Measurements from ENCODE around the gene AHCYL2.
"Not testable (repeated sequence)": the region's sequence is repeated elsewhere in the genome, so short reads cannot be mapped to it uniquely, and the experiment has no call there.

The AHCYL2 gene

DNA sequence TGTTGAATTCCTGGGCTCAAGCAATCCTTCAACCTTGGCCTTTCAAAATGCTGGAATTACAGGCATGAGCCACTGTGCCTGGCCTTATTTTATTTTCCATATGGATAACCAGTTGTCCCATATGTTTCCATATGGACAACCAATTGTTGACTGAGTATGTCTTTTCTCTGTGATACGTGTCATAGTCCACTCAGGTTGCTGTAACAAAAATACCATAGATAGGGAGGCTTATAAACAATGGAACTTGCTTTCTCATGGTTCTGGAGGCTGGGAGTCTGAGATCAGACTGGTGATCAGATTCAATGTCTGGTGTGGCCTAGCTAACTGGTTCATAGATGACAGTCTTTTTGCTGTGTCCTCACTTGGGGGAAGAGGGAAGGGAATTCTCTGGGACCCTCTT, 19.4 kb downstream of the AHCYL2 start:
- DNase-seq (ENCODE audit: low read depth): no peak

DNA sequence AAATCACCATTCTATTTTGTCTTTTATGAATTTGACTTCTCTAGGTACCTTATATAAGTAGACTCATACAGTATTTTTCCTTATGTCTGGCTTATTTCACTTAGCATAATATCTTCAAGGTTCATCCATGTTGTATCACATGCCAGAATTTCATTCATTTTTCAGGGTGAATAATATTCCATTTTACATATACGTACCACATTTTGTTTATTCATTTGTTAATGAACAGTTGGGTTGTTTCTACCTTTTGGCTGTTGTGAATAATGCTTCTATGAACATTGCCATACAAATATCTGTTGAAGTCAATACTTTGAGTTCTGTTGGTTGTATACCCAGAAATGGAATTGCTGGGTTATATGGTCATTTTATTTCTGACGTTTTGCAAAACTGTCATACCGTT, 20.7 kb downstream of the AHCYL2 start:
- DNase-seq (ENCODE audit: low read depth): no peak

DNA sequence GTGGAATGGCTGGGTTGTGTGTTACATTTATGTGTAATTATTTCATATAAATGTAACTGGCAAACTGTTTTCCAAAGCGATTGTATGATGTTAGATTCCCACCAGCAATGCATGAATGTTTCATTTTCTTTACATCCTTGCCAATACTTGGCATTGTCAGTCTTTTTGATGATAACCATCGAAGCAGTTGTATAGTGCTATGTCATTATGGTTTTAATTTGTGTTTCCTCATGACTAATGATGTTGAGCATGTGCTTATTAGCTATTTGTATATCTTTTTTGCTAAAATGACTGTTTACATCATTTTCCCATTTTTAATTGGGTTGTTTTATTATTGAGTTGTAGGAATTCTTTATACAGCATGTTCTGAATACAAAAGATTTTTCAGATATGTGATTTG, 22.3 kb downstream of the AHCYL2 start:
- DNase-seq (ENCODE audit: low read depth): no peak

DNA sequence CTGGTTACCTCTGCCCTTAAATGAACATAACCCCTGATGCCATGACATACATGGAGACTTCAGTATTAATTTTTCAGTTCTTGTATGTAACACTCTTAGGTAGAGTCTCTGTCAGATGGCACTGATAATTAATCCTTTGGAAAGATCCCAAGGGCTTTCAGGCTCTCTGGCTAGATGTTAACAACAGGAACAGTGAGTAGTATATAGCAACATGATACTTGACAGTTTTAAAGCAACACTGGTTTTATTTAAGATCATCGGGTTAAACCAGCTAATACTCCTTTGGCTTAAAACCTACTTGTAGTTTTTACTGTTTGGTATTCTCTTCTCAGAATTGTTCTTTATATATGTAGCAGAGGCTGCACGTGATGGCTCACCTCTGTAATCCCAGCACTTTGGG, 27.3 kb downstream of the AHCYL2 start:
- no peak for DNase-seq (ENCODE audit: low read depth)

DNA sequence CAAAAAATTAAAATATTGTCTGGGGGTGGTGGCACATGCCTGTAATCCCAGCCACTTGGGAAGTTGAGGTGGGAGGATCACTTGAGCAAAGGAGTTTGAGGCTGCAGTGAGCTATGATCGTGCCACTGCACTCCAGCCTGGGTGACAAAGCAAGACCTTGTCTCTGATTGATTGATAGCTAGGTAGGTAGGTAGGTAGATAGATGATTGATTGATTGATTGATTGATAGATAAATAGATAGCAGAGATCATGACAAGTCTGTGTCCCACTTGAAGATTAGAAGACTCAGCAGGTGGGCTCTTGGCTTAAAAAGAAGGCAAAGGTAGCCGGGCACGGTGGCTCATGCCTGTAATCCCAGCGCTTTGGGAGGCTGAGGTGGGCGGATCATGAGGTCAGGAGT, 27.8 kb downstream of the AHCYL2 start:
- not testable (repeated sequence) for DNase-seq (ENCODE audit: low read depth)

DNA sequence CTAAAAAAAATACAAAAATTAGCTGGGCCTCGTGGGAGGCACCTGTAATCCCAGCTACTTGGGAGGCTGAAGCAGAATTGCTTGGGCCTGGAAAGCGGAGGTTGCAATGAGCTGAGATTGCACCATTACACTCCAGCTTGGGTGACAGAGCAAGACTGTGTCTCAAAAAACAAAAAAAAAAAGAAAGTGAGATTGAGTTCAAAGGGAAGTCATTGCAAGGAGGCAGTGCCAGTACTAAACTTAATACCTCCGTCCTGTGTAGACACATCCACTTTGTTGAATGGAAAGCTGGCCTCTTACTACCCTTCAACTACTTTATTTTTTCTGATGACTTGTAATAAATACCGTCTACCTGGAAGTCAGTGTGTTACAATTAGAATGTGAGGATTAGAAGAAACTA, 31.0 kb downstream of the AHCYL2 start:
- DNase-seq (ENCODE audit: low read depth): no peak

DNA sequence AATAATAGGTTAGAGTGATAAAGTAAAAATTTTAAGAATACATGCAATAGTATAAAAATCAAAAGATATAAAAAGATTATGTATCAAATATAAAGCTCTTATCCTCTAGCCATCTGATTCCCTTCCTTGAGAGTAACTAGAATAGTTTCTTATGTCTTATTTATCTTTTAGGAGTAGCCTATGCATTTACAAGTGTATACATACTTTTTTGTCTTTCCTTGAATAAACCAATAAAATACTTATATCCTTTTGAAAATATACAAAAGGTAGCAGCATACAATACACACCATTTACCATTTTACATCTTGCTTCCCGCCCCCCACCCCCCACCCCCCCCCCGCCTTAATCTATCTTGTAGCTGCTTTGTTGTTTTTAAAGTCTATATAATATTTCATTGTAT, 31.4 kb downstream of the AHCYL2 start:
- no peak for DNase-seq (ENCODE audit: low read depth)

DNA sequence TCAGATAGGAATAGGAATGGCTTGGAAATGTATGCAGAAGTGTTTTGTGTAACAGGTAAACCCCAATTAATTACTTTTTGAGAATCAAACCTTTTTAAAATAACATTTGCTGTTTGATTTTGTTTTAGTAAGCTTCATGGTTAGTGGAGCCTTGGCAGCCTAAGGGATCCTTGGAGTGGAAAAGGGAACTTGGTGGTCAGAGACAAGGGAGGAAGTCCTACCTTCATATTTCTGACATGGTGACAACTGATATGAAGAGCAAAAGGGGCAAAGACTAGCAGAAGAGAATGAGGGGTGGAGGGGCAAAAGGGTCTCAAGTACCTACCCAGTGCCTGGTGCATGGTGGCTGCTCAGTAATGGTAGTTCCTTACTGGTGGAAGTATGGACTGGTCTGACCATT, 32.3 kb downstream of the AHCYL2 start:
- no peak for DNase-seq (ENCODE audit: low read depth)

DNA sequence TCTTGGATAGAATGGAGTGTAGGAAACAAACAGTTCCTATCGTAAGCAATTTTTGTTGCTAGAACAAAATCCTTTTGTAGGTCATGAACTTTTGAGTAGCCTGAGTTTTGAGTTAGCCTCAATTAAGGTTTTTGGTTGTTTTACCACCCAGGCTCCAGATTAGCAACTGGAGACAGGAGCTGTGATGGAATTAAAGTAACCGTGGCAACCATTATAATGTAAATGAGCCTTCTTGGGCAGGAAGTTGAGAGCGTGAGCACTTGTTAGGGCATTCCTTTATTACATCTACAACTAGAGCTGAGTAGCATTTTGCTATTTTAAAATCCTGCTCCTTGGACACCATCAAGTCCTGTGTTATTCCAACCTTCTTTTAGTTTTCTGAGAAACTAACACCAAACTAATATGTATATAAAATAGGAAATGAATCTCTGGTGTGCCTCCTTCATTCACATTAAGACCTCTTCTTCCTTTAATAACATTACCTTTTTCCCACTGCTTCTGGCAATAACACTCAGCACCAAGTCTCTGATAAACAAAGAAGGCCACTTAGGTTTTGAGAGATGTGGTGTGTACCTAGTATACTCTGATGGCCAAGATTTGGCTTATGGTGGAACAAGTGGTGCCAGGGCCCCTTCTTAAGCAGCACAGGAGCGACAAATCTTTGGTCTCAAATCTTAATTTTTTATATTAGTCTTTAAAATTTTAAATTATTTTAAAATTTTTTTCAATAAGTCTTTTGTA, 34.0 kb downstream of the AHCYL2 start:
- no peak for DNase-seq (ENCODE audit: low read depth)

DNA sequence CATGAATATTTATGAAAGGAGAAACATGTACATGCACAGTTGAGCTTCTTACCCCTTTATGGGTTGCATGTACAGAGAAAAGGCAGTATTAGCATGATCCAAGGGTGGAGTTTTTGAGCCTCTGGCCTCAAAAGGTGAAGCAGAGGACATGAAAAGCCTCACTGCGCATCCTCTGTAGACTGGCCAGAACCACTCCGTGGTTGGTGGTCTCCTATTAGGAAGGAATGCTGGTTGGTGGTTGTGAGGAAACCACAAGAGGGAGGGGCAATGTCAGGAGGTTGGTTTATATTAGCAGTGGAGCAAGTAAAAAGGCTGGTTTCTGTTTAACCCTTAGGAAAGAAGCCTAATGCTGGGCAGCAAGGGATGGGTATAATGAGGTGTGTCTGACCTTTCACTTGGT, 37.5 kb downstream of the AHCYL2 start:
- DNase-seq (ENCODE audit: low read depth): no peak

DNA sequence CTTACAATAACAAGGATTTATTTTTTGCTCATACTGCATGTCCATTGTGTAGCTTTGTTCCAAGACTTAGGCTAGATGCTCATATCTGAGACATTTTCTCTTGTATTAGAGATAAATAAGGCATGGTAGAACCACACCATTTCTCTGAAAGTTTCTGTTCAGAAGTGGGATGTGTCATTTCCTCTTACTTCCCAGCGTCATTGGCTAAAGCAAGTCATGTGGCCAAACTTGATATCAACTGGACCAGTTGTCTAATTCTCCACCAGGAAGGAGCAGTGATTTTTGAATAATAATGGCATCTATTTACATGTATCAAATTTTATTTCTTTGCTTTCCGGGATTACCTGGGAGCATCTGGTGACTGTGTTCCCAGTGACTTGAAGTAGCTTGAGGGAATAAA, 38.3 kb downstream of the AHCYL2 start:
- no peak for DNase-seq (ENCODE audit: low read depth)

DNA sequence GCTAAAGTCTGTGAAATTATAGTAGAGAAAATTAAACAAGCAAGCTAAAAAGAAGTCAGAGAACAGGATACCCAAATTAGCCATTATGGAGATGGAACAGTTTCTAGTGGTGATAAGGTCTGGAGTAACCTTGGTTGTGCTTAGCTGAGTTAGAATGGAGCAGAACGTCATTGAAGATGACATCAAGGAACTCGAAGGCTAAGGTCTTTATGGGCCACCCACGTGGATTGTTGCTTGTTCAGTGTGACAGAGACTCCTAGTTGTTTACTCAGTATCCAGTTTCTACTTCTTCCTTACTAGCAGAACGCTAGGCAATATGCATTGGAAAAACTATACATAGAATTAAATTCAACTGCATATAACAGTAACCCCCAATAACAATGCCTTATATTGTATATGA, 39.7 kb downstream of the AHCYL2 start:
- DNase-seq (ENCODE audit: low read depth): no peak

DNA sequence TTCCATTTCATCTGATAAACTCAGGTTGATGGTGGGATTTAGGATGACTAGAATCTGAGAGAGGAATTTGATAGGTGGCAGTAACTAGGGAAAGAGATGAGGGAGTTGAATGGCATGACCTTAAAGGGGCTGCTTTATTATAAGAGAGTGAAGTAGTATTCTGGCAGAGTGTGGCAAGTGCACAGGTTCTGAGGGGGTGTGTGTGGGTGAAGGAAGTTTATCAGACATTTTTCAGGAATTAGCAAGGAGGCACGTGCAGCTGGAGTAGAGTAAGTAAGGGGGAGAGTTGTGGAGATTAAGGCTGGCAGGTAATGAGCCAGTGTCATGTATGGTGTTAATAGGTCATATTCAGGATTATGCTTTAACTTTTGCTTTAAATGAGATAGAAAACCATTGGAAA, 40.5 kb downstream of the AHCYL2 start:
- no peak for DNase-seq (ENCODE audit: low read depth)

DNA sequence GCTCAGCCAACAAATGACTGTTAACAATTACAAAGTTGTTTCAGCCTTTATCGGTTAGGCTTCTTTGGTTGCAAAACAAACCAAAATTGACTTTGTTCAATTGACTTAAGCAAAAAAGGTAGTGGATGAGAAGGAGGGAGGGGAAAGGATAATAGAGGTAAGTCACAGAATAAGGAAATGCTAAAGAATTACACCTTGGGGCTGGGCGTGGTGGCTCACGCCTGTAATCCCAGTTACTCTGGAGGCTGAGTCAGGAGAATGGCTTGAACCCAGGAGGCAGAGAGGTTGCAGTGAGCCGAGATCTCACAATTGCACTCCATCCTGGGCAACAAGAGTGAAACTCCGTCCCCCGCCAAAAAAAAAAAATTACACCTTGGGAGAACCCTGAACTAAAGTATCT, 41.4 kb downstream of the AHCYL2 start:
- no peak for DNase-seq (ENCODE audit: low read depth)

DNA sequence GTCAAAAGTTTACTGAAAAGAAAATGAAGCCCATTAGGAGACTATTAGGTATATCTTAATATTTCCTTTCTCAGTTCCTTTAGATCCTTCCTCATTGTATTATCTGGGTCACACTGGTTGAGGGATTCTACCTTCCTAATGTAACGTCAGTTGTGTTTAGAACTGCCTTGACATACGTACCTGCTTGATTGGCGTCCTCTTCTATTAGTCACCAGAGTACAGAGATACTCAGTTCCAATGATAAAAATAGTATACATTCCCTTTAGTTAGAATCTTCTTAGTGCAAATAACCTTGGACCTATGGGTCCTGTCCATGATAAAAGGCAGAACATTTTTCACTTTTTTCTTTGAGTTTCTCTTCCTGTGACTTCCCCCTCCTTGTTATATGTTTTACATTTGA, 45.2 kb downstream of the AHCYL2 start:
- no peak for DNase-seq (ENCODE audit: low read depth)

DNA sequence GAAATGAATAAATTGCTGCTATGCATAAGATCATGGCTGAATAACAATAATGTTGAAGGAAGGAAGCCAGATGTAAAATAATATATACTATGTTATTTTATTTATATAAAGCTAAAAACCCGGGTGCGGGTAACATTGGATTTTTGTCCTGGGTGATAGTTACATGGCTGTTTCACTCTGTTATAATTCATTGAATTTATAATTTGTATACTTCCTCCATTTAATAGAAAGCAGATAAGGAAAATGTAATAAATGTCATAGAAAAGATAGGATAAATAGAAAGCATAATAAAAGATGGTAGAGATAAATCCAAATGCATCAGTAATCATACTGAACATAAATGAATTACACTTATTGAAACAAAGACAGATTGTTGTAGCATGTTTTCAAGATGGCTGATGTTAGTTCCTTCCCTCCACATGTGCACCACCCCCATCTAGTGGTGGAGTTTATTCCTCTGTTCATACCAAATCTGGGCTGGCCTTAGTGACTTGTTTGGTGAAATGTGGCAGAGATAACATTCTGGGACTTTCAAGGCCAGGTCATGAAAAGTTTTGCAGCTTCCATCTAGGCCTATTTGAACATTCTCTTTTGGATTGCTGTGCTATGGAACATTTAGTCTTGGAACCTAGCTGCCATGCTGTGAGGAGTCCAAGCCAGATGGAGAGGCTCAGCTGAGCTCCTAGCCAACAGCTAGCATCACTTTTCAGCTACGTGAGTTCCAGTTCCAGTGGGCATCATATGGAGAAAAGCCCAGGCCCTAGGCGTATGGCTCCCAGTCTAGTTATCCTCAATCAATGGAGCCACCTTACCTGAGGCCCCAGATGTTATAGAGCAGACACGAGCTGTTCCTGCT, 46.9 kb downstream of the AHCYL2 start:
- peak; percentile 52 for DNase-seq (ENCODE audit: low read depth)

DNA sequence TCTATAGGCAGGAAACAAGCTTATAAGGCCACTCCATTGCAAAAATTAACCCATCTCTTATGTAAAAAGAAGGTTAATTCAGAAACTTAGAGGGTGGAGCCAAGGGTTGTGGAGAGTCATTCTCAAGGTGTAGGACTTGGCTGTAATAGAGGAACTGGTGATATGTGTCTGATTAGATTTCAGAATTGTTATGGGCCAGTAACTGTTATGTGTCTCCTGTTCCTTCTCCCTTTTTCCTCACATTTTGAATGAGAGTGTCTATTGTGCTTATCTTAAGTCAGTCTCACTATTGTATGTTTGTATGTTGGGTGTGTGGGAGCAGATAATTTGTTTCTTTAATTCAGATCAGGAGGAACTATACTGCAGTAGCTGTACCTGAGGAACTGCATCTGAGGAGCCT, 49.1 kb downstream of the AHCYL2 start:
- no peak for DNase-seq (ENCODE audit: low read depth)

DNA sequence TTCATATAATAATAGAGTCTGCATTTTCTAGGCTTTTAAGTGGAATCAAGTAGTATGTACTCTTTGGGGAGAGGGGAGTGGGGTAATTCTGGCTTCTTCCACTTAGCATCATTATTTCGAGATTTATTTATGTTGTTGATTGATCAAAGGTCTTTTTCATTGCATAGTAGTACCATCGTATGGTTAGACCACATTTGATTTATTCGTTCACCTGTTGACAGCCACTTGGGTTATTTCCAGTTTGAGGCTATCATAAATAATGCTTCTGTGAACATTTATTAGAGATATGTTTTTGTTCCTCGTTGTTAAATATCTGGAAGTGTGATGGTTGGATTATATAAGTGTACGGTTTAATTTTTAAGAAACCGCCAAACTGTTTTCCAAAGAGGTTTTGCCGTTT, 52.8 kb downstream of the AHCYL2 start:
- DNase-seq (ENCODE audit: low read depth): no peak

DNA sequence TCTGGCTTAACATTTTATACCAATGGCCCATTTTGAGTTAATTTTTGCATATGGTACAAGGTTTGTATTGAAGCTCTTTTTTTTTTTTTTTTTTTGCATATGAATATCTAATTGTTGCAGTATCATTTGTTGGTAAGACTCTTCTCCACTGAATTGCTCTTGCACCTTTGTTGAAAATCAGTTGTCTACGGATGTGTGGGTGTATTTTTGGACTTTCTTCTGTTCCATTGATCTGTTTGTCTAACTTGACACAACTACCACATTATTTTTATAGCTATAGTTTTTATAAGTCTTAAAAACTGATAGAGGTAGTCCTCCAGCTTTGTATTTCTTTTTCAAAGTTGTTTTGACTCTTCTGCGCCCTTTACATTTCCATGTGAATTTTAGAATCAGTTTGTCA, 53.9 kb downstream of the AHCYL2 start:
- no peak for DNase-seq (ENCODE audit: low read depth)

DNA sequence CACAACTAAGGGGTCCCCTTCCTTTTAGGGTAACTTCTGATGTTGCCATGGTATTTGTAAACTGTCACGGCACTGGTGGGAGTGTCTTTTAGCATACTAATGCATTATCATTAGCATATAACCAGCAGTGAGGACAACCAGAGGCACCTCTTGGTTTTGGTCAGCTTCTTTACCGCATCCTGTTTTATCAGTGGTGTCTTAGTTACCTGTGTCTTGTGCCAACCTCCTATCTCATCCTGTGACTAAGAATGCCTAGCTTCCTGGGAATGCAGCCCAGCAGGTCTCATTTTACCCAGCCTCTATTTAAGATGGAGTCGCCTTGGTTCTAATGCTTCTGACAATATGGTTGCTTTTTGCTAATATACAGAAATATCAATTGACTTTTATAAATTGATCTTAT, 54.9 kb downstream of the AHCYL2 start:
- DNase-seq (ENCODE audit: low read depth): no peak

DNA sequence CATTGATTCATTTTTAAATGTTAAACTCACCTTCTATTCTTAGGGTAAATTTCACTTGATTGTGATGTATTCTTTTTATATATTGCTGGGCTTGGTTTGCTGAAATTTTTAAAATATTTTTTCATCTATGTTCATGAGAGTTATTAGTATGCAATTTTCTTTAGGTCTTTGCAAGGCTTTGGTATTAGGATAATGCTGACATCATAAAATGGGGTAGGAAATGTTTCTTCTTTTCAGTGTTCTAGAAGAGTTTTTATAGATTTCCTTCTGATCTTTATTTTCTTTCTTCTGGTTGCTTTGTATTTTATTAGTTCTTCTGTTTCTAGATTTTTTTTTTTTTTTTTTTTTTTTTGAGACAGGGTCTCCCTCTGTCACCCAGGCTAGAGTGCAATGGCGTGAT, 56.3 kb downstream of the AHCYL2 start:
- DNase-seq (ENCODE audit: low read depth): no peak

DNA sequence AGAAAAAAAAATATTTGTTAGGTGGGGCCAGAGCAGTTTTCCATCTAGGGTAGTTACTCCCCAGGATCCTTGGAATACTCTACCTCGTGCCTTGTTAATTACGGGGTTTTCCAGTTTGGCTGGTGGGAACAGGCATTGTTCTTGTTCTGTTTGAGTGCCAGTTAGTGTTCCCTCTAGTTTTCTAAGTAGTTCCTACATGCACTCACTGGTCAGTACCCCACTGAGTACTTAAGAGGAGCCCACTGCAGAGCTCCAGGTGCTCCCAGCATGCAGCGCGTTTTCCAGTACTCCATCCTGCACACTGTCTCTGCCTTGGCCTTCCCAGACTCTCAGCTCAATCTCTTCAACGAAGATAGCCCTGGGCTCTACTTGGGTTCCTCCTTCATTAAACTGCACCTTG, 58.0 kb downstream of the AHCYL2 start:
- no peak for DNase-seq (ENCODE audit: low read depth)

DNA sequence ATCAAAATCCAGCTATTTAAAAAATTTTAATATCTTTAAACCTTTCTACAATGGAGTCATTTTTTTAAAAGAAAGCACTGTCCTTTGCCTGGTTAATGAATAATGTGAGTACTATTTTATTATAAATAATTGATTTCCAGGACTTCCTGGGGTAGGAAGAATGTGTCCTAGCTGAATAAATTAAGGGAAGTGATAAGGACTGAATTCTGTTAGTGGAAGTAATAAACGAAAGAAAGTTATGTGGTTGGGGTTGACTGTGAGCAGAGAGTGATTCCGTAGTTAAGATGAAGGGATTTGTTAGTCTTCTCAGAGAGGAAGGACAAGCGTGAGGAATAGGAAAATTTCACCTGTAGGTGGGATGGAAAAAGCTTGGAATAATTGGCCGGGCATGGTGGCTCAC, 59.1 kb downstream of the AHCYL2 start:
- DNase-seq (ENCODE audit: low read depth): no peak

DNA sequence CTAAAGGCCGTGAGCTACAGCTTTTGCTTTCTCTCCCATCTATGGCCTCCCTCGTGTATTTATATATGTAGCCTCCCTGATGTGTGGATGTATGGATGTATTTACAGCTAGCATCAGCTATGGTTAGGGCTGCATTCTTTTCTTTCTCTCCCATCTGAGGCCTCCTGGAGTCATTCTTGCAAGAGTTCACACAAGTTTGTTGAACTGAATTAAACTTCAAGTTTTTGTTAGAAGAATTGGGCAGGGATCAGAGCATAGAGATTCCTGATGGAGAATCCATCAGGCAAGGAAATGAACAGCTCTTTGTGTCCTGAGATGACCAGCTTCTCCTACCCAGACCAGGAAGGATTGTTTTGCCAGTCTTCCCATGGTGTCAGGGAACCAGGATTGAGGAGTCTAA, 60.3 kb downstream of the AHCYL2 start:
- no peak for DNase-seq (ENCODE audit: low read depth)
